Raji (cell line): ENCODE results near the gene MS4A4A.

Experiments
- POLR2A ChIP-seq: IDR thresholded peaks from 2 replicates; pipeline ENCODE4 v1.6.1; 2011; ENCODE audit warnings: low read depth, low read length, control low read depth; ENCODE audit not compliant: insufficient read depth

MS4A4A gene

GRCh38 chr11:60328460-60328859, 48.0 kb downstream of the MS4A4A start:
- no peak for TF ChIP-seq POLR2A

GRCh38 chr11:60332846-60333245, 52.4 kb downstream of the MS4A4A start:
- no peak for TF ChIP-seq POLR2A

- TF ChIP-seq POLR2A = no peak
These were observed 53.6 kb downstream of the MS4A4A start for GRCh38 chr11:60334005-60334620.

GRCh38 chr11:60336767-60337391, 56.4 kb downstream of the MS4A4A start:
- TF ChIP-seq POLR2A = no peak

- TF ChIP-seq POLR2A = no peak
These were observed 57.6 kb downstream of the MS4A4A start for GRCh38 chr11:60338053-60338452.

GRCh38 chr11:60339356-60339755, 58.9 kb downstream of the MS4A4A start:
- no peak for TF ChIP-seq POLR2A

- no peak for TF ChIP-seq POLR2A
These were observed 62.7 kb downstream of the MS4A4A start for GRCh38 chr11:60343094-60343704.

GRCh38 chr11:60344146-60344545, 63.7 kb downstream of the MS4A4A start:
- TF ChIP-seq POLR2A = no peak

GRCh38 chr11:60345489-60345888, 65.0 kb downstream of the MS4A4A start:
- no peak for TF ChIP-seq POLR2A

- TF ChIP-seq POLR2A = no peak
These were observed 66.8 kb downstream of the MS4A4A start for GRCh38 chr11:60347084-60347797.

- no peak for TF ChIP-seq POLR2A
These were observed 67.7 kb downstream of the MS4A4A start for GRCh38 chr11:60348116-60348515.

- no peak for TF ChIP-seq POLR2A
These were observed 69.5 kb downstream of the MS4A4A start for GRCh38 chr11:60349990-60350389.

- no peak for TF ChIP-seq POLR2A
These were observed 77.3 kb downstream of the MS4A4A start for GRCh38 chr11:60357771-60358170.
